OCI-LY1 (cell line): ENCODE measurements around the gene USP48.

ENCODE experiments used
- H2AFZ ChIP-seq: fragments of 200-600 bp; sonication (generic), shearing (Covaris generic); 2 replicates; pipeline ENCODE4 v1.6.0; 2014; ENCODE audit warnings: antibody characterized with exemption, mild to moderate bottlenecking, low read length
- H3F3A ChIP-seq: fragments of 200-600 bp; sonication (generic), shearing (Covaris generic); 2 replicates; pipeline ENCODE4 v1.6.0; 2014; ENCODE audit warnings: mild to moderate bottlenecking, antibody characterized with exemption, low read length, moderate library complexity; ENCODE audit not compliant: insufficient read depth
- H3K27ac ChIP-seq: fragments of 200-600 bp; sonication (generic); 2 replicates; pipeline ENCODE4 v1.5.1; 2014; ENCODE audit warnings: low read length, mixed run types, mild to moderate bottlenecking, low read depth; ENCODE audit not compliant: poor library complexity, severe bottlenecking
- H3K27me3 ChIP-seq: fragments of 200-600 bp; sonication (generic); 2 replicates; pipeline ENCODE4 v1.6.0; 2014; ENCODE audit warnings: antibody characterized with exemption, mild to moderate bottlenecking, low read length, moderate library complexity; ENCODE audit not compliant: insufficient read depth
- H3K36me3 ChIP-seq: fragments of 200-600 bp; sonication (generic); 2 replicates; pipeline ENCODE4 v1.6.1; 2014; ENCODE audit warnings: mild to moderate bottlenecking, antibody characterized with exemption, low read length, moderate library complexity, mixed read lengths; ENCODE audit not compliant: insufficient read depth
- H3K4me1 ChIP-seq: fragments of 200-600 bp; sonication (generic); 2 replicates; pipeline ENCODE4 v1.5.1; 2014; ENCODE audit warnings: mild to moderate bottlenecking, low read length, moderate library complexity; ENCODE audit not compliant: insufficient read depth, severe bottlenecking
- H3K4me2 ChIP-seq: fragments of 200-600 bp; sonication (generic), shearing (Covaris generic); 2 replicates; pipeline ENCODE4 v1.6.1; 2014; ENCODE audit warnings: low read length
- H3K4me3 ChIP-seq: fragments of 200-600 bp; sonication (generic); 2 replicates; pipeline ENCODE4 v1.5.1; 2014; ENCODE audit warnings: low read length, low read depth, mild to moderate bottlenecking, mixed read lengths; ENCODE audit not compliant: poor library complexity, severe bottlenecking
- H3K79me2 ChIP-seq: fragments of 200-600 bp; shearing (Covaris generic); 2 replicates; pipeline ENCODE4 v1.6.1; 2016; ENCODE audit warnings: mixed run types, low read length, mixed read lengths; ENCODE audit not compliant: insufficient read depth
- H3K9ac ChIP-seq: fragments of 200-600 bp; sonication (generic), shearing (Covaris generic); 2 replicates; pipeline ENCODE4 v1.6.1; 2014; ENCODE audit warnings: mild to moderate bottlenecking, low read length, mixed read lengths
- H3K9me2 ChIP-seq: fragments of 200-600 bp; sonication (generic), shearing (Covaris generic); 2 replicates; pipeline ENCODE4 v1.6.1; 2014; ENCODE audit warnings: low read depth, mild to moderate bottlenecking, low read length, mixed read lengths
- H3K9me3 ChIP-seq: fragments of 200-600 bp; shearing (Covaris generic); 2 replicates; pipeline ENCODE4 v1.6.1; 2014; ENCODE audit warnings: low read length, mixed read lengths
- H4K20me1 ChIP-seq: fragments of 200-600 bp; sonication (generic), shearing (Covaris generic); 2 replicates; pipeline ENCODE4 v1.6.0; 2016; ENCODE audit warnings: mild to moderate bottlenecking, low read length; ENCODE audit not compliant: insufficient read depth
- CTCF ChIP-seq: fragments of 200-600 bp; sonication (generic), shearing (Covaris generic); IDR thresholded peaks from 2 replicates; pipeline ENCODE4 v1.5.1; 2017; ENCODE audit warnings: mild to moderate bottlenecking, antibody characterized with exemption, low read length, moderate library complexity, mixed read lengths
- EZH2 ChIP-seq: fragments of 200-600 bp; sonication (generic), shearing (Covaris generic); IDR thresholded peaks from 2 replicates; pipeline ENCODE4 v1.8.0; 2017; ENCODE audit warnings: borderline replicate concordance, mixed run types, mild to moderate bottlenecking, antibody characterized with exemption, low read length, moderate library complexity, mixed read lengths

Gene USP48

DNA sequence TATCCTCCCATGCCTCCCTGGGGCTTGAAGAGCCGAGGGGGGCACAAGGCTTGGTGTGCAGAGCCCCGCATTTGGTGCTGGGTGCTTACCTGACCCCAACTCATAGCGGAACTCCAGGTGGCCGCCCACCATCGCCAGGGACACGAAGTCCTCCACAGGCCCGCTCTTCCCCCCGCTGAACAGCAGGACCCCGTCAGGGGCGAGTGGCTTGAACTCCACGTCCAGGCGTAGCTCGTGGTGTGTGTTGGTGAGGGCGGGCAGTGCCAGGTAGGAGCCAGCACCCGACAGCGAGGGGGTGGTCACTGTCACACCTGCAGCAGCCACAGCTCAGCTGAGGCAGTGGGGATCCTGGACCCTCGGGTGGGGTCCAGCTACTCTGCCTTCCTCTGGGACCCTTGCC, 46.3 kb upstream of the USP48 start:
- H3K9me2 ChIP-seq, result no peaks in the 10 kb centered on the region
- no peak overlapping the region for H3K4me3 ChIP-seq
- no peak overlapping the region for H3K4me2 ChIP-seq
- peaks cover 6% of the 10 kb centered on the region; the same call in 1 of the 2 replicates for H3K36me3 ChIP-seq
- H3K27ac ChIP-seq, result no peak overlapping the region
- H3K79me2 ChIP-seq, result no peaks in the 10 kb centered on the region
- H3K9ac ChIP-seq, result no peak overlapping the region
- H2AFZ ChIP-seq, result no peak overlapping the region
- H3K4me1 ChIP-seq, result no peaks in the 10 kb centered on the region
- H3K27me3 ChIP-seq, result peaks cover 4% of the 10 kb centered on the region; the same call in 1 of the 2 replicates
- H3F3A ChIP-seq, result no peaks in the 10 kb centered on the region
- TF ChIP-seq EZH2 (no peak), CTCF (no peak)
- no peaks in the 10 kb centered on the region for H3K9me3 ChIP-seq
- H4K20me1 ChIP-seq, result no peaks in the 10 kb centered on the region

DNA sequence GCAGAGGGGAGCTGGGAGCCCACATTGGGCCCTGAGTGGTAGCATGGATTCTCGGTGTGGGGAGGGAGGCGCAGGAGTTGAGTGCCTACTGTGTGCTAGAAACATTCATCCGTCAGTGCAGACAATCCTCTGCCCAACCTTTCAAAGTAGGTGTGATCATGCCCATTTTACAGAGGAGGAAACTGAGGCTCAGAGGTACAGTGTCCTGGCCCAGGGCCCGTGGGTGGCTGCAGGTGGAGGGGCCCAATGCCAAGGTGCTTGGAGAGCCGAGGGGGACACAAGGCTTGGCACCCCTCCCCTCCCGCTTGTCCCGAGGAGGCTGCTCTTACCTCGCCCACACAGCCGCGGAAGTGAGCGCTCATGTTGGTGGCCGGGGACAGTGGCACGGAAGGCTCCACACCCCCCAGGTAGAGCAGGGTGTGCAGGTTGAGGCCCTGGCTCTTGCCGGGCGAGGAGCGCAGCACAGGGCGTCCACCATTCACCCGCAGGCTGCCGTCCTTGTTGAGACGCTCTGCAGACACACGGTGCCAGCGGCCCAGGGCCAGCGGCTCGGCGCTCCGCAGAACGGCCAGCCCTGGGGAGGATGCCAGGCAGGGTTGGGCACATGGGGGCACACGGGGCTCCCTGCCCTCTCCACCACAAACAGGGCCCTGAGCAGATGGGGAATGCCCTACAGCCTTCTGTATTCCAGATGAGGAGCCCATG, 45.7 kb upstream of the USP48 start:
- no peak overlapping the region for H3K4me3 ChIP-seq
- TF ChIP-seq EZH2 (no peak), CTCF (no peak)
- no peaks in the 10 kb centered on the region for H4K20me1 ChIP-seq
- H3K9me2 ChIP-seq, result no peaks in the 10 kb centered on the region
- no peaks in the 10 kb centered on the region for H3K9me3 ChIP-seq
- no peak overlapping the region for H3K9ac ChIP-seq
- no peaks in the 10 kb centered on the region for H3F3A ChIP-seq
- H3K4me2 ChIP-seq, result no peak overlapping the region
- no peak overlapping the region for H3K27ac ChIP-seq
- no peak overlapping the region for H2AFZ ChIP-seq
- H3K79me2 ChIP-seq, result no peaks in the 10 kb centered on the region
- H3K27me3 ChIP-seq, result peaks cover 4% of the 10 kb centered on the region; the same call in 1 of the 2 replicates
- H3K4me1 ChIP-seq, result no peaks in the 10 kb centered on the region
- H3K36me3 ChIP-seq, result peaks cover 4% of the 10 kb centered on the region; the same call in 1 of the 2 replicates

- H3K9me3 ChIP-seq, result no peaks in the 10 kb centered on the region
- no peaks in the 10 kb centered on the region for H3K79me2 ChIP-seq
- no peak overlapping the region for H3K9ac ChIP-seq
- H3K36me3 ChIP-seq, result no peaks in the 10 kb centered on the region
- no peaks in the 10 kb centered on the region for H3F3A ChIP-seq
- no peak overlapping the region for H3K4me2 ChIP-seq
- no peak overlapping the region for H2AFZ ChIP-seq
- no peak overlapping the region for H3K27ac ChIP-seq
- no peaks in the 10 kb centered on the region for H3K4me1 ChIP-seq
- TF ChIP-seq CTCF (no peak), EZH2 (no peak)
- no peak overlapping the region for H3K4me3 ChIP-seq
- peaks cover 4% of the 10 kb centered on the region; the same call in 1 of the 2 replicates for H3K27me3 ChIP-seq
- no peaks in the 10 kb centered on the region for H3K9me2 ChIP-seq
- H4K20me1 ChIP-seq, result no peaks in the 10 kb centered on the region
Measured at GRCh38 chr1:21828075-21828474, 45.1 kb upstream of the USP48 start.
